GM21367 (cell line): Measurements from ENCODE around the gene UCN2.
A peak's percentile ranks its signal among the peaks of the same experiment; 100 is the strongest.
"Not testable (repeated sequence)": the region's sequence is repeated elsewhere in the genome, so short reads cannot be mapped to it uniquely, and the experiment has no call there.

ENCODE experiments used
- ATAC-seq: cut with Tn5 transposase; IDR thresholded peaks from one replicate; pipeline ENCODE4 v1.9.1; 2021; ENCODE audit not compliant: unreplicated experiment

UCN2 gene

DNA sequence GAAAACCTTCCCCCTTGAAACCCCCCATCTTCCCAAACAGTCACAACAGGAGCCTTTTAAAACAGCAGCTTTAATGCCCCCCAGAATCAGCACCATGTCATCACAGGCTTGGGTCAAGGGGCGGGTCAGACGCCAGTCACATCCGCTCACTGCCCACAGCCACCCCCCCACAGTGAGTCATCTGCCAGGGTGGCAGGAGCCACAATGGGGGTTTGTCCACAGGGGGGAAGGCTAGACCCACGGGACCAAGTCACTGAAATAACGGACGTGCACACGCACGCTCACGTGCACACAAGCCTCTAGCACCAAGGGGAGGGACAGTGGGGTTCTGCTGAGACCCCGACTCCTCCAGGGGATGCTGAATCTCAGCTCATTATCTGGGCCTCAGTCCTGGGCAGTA, 441 bp upstream of the UCN2 start:
- ATAC-seq = no peak

DNA sequence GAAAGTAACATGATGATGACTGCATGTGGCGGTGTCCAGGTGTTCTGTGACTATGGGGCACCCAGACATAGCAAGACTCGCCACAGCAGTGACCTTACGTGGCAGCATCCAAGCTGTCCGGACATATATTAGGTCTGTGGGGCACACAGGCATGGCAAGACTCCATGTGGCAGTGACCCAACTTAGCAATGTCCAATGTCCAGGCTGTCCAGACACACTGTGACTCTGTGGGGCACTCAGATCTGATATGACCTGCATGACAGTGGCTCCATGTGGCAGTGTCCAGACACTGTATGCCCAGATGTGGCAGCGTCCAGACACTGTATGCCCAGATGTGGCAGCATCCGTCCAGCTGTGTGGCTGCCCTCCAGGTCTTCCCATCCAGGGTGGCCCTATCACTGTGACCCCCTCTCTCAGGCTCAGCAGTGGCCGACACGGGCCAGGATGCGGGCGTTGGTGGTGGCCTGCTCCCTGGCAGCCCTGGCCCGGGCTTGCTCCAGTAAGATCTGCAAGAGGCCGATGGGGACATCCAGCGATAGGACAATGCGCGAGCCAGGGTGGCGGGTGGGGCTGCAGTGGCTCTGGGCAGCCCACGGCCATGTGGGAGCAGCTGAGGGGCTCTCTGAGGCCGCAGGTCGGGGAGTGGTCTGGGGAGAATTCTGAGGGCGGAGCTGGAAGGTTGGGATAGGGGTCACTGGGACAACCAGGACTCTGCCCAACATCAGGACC, 1.1 kb downstream of the UCN2 start:
- no peak for ATAC-seq

DNA sequence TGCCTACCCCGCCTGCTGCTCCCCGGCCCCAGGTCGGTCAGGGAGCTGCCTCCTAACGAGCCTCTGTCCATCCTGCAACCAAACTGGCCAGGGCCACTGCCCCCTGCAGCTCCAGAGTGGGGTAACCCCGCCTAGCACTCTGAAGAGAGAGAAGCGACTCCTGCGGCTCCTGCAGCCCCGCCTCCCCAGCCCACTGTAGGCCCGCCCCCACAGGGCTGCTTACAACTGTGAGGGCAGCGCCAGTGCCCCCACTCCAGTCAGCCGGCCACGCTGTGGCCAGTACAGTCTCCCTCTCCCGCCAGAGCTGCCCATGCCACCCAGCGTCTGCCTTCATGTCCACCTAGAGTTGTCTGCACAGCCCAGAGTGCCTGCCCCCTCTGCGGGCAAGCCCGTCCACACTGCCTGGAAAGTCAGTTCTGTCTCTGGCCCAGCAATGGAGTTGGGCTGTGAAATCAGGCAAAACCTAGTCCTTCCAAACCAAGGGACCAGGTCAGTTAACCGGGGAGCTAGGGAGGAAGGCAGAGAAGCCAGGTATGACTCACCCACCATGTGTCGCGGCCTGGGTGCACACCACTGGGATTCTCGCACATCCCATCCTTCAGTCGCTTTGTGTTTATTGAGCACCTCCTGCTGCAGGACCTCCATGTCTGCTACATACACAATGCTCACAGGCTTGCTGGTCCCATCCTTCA, 2.4 kb downstream of the UCN2 start:
- no peak for ATAC-seq

DNA sequence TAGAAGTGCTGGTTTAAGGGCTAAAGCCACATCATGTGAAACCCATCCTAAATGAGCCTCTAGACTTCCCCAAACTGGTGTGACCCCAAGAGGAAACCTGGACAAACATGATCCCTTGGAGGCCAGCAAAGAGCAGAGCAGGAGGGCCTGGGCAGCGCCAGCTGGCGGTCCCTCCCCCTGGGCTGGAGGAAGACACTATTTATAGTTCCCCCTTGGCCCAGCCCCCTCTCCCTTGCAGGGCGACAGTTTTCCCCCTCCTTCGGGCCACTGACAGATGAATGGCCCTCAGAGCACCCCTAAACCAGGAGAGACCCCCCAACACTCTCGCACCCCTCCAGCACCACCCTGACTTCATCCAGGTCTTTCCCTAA, 2.9 kb downstream of the UCN2 start:
- ATAC-seq = no peak

GRCh38 chr3:48558493-48559134, 5.0 kb downstream of the UCN2 start:
- ATAC-seq = no peak

- ATAC-seq = peak; percentile 67
These were observed 6.6 kb downstream of the UCN2 start, which contains the start of gene PFKFB4 for GRCh38 chr3:48556796-48557626. TSS of gene PFKFB4 (minus strand) at chr3:48556803. CDS start at chr3:48556777, 26 bp downstream.

DNA sequence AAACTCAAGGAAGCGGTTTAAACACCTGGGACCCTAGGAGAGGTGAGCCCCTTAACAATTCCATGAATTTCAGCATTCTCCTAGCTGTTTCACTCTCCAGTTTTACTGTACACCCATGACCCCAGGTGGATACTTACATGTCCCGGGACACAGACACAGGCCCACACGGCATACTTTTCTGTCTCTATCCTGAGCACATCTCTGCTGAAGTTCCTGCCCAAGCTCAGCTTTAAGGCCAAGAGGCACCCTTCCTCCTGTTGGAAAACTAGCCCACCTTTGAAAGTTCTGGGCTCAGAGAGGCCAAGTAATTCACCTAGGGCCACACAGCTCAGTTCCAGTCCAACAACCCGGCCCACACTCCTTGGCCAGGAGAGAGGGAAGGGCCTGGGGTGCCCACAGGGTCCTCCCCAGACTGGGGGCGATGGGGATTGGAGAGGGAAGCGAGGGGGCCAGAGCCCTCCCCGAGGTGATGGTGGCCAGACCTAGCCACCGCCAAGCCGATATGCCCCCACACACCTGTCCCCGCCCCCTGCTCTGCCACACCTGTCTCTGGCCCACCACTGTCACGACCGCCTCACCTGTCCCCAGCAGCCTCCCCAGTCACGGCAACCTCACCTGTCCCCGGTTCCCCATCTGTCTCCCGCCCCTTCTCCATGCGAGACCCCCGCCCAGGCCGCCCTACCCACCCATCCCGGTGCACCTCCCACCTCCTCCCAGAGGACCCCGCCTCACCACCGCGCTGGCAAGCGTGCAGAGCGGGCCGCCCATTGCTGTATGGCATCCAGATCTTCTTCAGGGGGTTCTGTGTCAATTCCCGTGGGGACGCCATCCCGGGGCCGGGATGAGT, 7.4 kb downstream of the UCN2 start:
- ATAC-seq = no peak

DNA sequence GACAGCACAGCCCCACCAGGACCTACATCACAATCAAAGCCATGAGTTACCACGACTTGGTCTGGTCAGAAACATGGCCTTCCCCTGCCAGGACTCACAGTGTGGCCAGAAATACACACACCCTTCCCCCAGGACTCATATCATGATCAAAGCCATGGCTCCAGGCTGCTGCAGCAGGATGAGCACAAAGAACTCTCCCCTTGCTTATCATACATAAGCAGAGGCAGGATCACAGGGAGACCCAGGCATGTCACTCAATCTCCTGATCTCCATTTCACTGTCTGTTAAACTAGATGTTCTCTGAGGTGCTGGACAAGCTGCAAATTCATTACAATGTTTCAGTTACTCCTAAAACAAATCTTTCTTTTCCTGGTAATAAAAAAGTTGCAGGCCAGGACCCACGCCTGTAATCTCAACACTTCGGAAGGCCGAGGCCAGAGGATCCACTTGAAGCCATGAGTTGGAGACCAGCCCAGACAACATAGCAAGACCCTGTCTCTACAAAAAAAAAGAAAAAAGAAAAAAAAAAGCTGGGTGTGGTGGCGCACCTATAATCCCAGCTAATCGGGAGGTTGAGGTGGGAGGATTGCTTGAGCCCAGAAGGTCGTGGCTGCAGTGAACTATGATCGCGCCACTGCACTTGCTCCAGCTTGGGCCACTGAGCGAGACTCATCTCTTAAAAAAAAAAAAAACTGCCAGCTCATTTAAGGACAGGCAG, 8.2 kb downstream of the UCN2 start:
- ATAC-seq = no peak

DNA sequence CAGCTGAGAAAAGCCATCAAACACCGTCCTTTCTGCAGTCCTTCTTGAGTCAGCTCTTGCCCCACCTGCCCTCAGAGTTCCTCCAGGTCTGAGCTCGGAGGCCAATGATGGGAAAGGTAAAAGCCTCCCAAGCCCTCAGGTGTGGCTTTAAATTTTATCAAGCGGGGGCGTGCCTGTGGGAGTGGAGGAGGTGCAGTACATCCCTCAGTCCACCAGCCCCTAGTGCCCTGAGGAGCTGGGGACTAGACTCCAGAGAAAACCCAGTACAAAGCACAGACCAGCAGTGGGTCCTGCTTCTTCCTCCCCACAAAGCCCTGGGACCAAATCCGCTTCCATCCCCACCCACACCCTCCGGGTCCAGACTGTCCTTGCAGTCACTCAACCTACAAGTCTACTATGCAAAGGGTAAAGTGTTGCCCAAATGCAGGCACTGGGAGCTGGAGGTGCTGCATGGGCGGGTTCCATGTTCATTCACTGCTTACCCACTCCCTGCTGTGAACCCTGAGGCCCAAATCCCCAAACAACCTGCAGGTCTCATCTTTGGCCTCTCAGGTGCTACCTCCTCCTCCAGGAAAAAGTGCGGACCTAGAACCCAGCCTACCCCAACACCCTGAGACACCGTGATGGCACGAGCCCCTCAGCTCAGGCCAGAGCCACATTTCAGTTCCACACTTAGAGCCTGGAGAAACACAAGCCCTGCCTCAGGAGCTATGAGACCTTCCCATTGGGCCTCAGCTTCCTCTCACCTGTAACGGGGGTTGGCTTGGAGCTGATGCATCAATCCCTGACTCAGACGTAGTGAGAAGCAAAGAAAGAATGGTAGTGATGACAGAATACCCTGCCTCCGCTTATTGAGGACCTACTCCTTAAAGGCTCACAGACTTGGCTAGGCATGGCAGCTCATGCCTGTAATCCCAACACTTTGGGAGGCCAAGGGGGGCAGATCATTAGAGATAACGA, 9.4 kb downstream of the UCN2 start:
- ATAC-seq = no peak

GRCh38 chr3:48553361-48553760, 10.2 kb downstream of the UCN2 start:
- ATAC-seq = no peak

DNA sequence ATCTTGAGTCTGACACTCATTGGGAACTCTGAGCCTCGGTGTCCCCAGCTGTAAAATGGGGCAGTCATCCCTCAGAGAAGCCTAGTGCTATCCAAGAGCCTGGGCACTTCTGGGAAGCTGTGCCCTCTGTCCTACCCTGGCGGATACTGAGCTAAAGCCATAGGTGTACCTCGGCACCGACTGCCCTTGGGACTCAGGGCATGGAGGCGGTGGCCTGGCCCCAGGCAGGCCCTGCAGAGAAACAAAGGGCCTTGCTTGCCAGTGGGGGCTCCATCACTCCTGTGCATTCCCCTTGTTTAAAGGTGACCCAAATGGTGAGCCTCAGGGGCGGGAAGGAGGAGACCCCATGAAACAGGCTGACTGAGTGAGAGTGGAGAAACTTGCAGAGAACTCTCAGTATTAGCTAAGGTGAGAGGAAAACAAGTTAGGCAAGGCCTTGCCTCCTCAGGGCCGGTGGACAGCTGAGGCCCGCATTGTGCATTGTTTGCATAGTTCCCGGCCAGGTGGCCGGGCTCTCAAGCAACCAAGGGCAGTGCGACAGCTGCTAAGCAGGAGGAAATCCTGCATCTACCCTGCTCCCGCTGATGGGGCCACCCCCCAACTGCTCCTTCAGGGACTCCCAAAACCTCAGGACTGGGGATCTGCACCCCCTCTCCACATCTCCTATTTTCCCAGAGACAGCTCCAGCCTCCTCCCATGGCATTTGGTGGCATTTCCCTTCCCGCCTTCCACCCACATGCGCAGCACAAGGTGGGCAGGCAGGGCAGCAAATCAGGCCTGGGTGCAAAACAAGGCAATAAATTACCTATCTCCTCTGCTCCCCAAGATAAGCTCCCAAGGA, 11.2 kb downstream of the UCN2 start:
- no peak for ATAC-seq

DNA sequence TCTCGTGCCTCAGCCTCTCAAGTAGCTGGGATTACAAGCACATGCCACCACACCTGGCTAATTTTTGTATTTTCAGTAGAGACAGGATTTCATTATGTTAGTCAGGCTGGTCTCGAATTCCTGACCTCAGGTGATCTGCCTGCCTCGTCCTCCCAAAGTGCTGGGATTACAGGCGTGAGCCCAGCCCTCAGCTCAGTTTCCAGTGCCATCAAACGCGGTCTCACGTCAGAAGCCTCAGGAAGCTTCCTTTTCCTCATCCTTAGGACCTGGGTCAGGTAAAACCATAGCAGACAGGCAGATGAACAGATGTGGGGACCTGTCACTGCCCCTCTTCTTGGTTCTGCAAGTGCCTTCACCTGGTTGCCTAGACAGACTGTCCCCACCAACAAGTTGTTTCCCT, 11.9 kb downstream of the UCN2 start:
- not testable (repeated sequence) for ATAC-seq

- ATAC-seq = no peak
These were observed 14.6 kb downstream of the UCN2 start for GRCh38 chr3:48548729-48549705.

GRCh38 chr3:48548126-48548525, 15.5 kb downstream of the UCN2 start:
- no peak for ATAC-seq

- ATAC-seq = no peak
These were observed 17.3 kb downstream of the UCN2 start for GRCh38 chr3:48546203-48546829.

DNA sequence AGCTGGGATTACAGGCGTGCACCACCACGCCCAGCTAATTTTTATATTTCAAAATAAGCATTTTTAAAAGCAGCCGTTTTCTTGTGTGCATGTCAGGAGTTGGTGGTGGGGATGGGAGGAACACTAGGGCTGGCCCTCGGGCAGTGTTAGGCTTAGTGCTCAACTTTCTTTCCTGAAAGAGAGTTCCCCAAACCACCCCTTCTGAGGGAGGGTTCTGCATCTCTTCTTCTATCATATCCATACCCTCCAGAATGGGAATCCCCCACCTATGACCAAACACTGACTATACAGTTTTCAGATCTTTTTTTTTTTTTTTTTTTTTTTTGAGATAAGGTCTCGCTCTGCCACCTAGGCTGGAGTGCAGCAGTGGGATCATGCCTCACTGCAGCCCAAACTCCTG, 19.4 kb downstream of the UCN2 start:
- ATAC-seq = no peak
